Measurements from ENCODE around the gene EEF1AKMT3. TPM values are rescaled to one million over a fixed set of nuclear protein-coding genes. Genes with fewer than 3 reads are reported as not detected.
"Not testable (repeated sequence)": the region's sequence is repeated elsewhere in the genome, so short reads cannot be mapped to it uniquely, and the experiment has no call there.

The EEF1AKMT3 gene
- total RNA-seq, 1 donor from 2014 or later: 3.3 TPM

- H3K4me3 Mint-ChIP-seq (ENCODE audit: unreplicated experiment): no peak overlapping the region
- H3K9me3 Mint-ChIP-seq (ENCODE audit: unreplicated experiment): peaks cover 8% of the 10 kb centered on the region
- TF ChIP-seq, protein P1, sequence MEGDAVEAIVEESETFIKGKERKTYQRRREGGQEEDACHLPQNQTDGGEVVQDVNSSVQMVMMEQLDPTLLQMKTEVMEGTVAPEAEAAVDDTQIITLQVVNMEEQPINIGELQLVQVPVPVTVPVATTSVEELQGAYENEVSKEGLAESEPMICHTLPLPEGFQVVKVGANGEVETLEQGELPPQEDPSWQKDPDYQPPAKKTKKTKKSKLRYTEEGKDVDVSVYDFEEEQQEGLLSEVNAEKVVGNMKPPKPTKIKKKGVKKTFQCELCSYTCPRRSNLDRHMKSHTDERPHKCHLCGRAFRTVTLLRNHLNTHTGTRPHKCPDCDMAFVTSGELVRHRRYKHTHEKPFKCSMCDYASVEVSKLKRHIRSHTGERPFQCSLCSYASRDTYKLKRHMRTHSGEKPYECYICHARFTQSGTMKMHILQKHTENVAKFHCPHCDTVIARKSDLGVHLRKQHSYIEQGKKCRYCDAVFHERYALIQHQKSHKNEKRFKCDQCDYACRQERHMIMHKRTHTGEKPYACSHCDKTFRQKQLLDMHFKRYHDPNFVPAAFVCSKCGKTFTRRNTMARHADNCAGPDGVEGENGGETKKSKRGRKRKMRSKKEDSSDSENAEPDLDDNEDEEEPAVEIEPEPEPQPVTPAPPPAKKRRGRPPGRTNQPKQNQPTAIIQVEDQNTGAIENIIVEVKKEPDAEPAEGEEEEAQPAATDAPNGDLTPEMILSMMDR (IDR thresholded peaks at IDR 0.05; ENCODE audit: partially characterized antibody, unreplicated experiment): no peak
- peaks cover 25% of the 10 kb centered on the region for H3K4me1 Mint-ChIP-seq (ENCODE audit: low read depth, unreplicated experiment)
- H3K36me3 Mint-ChIP-seq (ENCODE audit: unreplicated experiment): no peaks in the 10 kb centered on the region
- peak overlapping the region; percentile 88 for H3K27ac Mint-ChIP-seq (ENCODE audit: unreplicated experiment)
- no peak for DNase-seq
- H3K27me3 Mint-ChIP-seq (ENCODE audit: unreplicated experiment): peaks cover 12% of the 10 kb centered on the region
Measured at GRCh38 chr12:57816001-57816854, 43.8 kb downstream of the EEF1AKMT3 start.

DNA sequence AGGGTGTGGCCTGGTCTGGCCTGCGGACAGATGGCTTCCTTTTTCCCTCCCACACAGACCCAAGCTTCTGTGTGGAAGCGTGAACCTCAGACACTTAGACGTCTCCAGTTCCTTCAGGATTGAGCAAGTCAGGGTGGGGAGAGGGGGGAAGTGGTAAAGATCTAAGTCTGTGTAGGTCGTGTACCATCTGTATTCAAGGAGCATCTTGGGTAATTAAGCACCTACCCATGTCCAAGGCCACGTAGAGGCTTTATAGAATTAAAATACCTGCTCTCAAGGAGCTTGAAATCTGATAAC, 44.4 kb downstream of the EEF1AKMT3 start:
- TF ChIP-seq, protein P1 (IDR thresholded peaks at IDR 0.05; ENCODE audit: partially characterized antibody, unreplicated experiment): no peak
- Mint-ChIP-seq H3K36me3 (ENCODE audit: unreplicated experiment) (no peaks in the 10 kb centered on the region), H3K4me3 (ENCODE audit: unreplicated experiment) (no peak overlapping the region), H3K4me1 (ENCODE audit: low read depth, unreplicated experiment) (peaks cover 25% of the 10 kb centered on the region), H3K27me3 (ENCODE audit: unreplicated experiment) (peaks cover 10% of the 10 kb centered on the region), H3K9me3 (ENCODE audit: unreplicated experiment) (peaks cover 8% of the 10 kb centered on the region), H3K27ac (ENCODE audit: unreplicated experiment) (peak overlapping the region; percentile 88)
- DNase-seq: no peak

DNA sequence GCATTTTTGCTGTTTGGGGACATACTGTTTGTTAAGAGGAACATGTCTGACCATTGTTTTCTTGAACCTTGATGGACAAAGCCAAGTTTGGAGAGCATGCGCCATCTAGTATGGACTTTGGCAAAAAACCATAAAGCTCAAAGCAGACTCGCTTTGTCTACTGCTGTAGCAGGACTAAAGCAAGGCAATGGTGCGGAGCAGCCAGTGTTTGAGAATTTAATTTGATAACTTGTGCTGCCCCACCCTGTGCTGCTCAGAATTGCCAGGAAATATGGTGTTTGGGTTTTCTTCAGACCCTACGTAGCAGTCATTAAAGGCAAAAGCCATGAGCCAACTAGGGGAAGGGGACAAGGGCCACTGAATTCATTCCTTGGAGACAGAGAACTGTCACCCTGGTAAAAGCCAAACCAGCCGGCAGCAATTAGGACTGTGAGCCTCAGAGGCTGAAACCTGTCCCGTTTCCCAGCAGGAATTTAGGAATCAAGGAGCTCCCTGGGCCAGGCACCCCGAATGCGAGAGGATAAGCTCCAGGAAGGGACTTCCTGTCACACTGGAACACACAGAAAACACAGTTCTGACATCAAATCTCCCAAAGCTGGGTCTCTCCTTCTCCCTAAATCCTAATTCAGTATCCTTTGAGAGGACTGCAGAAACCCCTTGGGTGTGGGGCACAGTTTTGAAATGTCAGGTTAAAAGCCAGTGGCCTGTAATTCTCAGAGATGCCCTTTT, 45.0 kb downstream of the EEF1AKMT3 start:
- DNase-seq: no peak

GRCh38 chr12:57817990-57818331, 45.5 kb downstream of the EEF1AKMT3 start:
- not testable (repeated sequence) for DNase-seq; H3K36me3 Mint-ChIP-seq (ENCODE audit: unreplicated experiment); H3K4me3 Mint-ChIP-seq (ENCODE audit: unreplicated experiment); H3K9me3 Mint-ChIP-seq (ENCODE audit: unreplicated experiment); H3K27me3 Mint-ChIP-seq (ENCODE audit: unreplicated experiment)
- H3K4me1 Mint-ChIP-seq (ENCODE audit: low read depth, unreplicated experiment): peaks cover 25% of the 10 kb centered on the region
- peak overlapping the region; percentile 88 for H3K27ac Mint-ChIP-seq (ENCODE audit: unreplicated experiment)

More for the DNA sequence above, 45.0 kb downstream of the EEF1AKMT3 start:
- Mint-ChIP-seq H3K4me1 (ENCODE audit: low read depth, unreplicated experiment) (peaks cover 25% of the 10 kb centered on the region), H3K36me3 (ENCODE audit: unreplicated experiment) (no peaks in the 10 kb centered on the region), H3K27me3 (ENCODE audit: unreplicated experiment) (peaks cover 10% of the 10 kb centered on the region), H3K4me3 (ENCODE audit: unreplicated experiment) (no peak overlapping the region), H3K9me3 (ENCODE audit: unreplicated experiment) (peaks cover 8% of the 10 kb centered on the region), H3K27ac (ENCODE audit: unreplicated experiment) (peak overlapping the region; percentile 88)
- TF ChIP-seq, protein P1 (IDR thresholded peaks at IDR 0.05; ENCODE audit: partially characterized antibody, unreplicated experiment): no peak

DNA sequence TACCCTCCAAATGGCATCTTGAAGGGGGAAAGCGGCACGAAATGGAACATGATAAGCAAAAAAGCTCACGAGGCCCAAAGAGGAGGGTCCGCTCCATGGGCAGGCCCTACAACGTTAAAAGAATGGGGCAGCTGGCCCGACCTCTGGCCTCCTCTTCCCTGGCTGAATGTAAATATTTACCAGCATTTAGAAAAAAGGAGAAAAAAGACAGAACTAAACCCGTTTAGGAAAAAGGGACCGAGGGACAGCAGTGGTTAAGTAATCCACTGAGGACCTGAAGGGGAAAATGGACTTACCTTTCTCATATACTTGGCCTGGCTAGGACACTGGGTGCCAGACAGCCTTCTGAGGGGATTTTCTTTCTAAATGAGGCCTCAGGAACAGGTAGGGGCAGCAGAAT, 47.7 kb downstream of the EEF1AKMT3 start:
- DNase-seq; H3K27ac Mint-ChIP-seq (ENCODE audit: unreplicated experiment); H3K4me3 Mint-ChIP-seq (ENCODE audit: unreplicated experiment); H3K36me3 Mint-ChIP-seq (ENCODE audit: unreplicated experiment): not testable (repeated sequence)
- H3K4me1 Mint-ChIP-seq (ENCODE audit: low read depth, unreplicated experiment): peaks cover 25% of the 10 kb centered on the region
- H3K27me3 Mint-ChIP-seq (ENCODE audit: unreplicated experiment): peaks cover 11% of the 10 kb centered on the region
- H3K9me3 Mint-ChIP-seq (ENCODE audit: unreplicated experiment): peaks cover 18% of the 10 kb centered on the region

DNA sequence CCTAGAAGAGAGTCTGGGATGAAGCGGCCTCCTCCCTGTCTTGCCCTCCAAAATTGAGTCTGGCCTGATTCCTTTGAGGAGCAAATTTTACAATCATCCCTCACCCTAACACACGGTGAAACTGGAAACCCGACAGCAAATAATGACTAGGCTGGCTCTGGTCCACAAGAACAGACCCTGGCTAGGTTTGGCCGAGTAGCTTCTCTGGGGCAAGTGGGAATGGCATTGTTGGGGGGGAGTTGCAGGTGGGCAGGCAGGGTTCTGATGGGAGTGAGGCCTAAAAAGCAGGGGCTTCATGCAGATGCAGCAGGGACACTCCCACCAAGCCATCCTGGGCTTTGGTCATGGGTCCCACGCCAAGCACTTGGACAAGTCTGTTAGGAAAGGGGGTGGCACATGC, 48.6 kb downstream of the EEF1AKMT3 start:
- DNase-seq: not testable (repeated sequence)

More for the DNA sequence above, 48.6 kb downstream of the EEF1AKMT3 start:
- peaks cover 15% of the 10 kb centered on the region for H3K27me3 Mint-ChIP-seq (ENCODE audit: unreplicated experiment)
- H3K4me1 Mint-ChIP-seq (ENCODE audit: low read depth, unreplicated experiment): peaks cover 27% of the 10 kb centered on the region
- H3K4me3 Mint-ChIP-seq (ENCODE audit: unreplicated experiment); H3K27ac Mint-ChIP-seq (ENCODE audit: unreplicated experiment); H3K36me3 Mint-ChIP-seq (ENCODE audit: unreplicated experiment): not testable (repeated sequence)
- peaks cover 20% of the 10 kb centered on the region for H3K9me3 Mint-ChIP-seq (ENCODE audit: unreplicated experiment)

All from glutamatergic neuron (in vitro differentiated cells).